Amygdala (tissue), 56 donors: ENCODE measurements around the gene COL18A1.

Source experiments
- DNase-seq, 56 donors: peaks; one replicate each; lab custom pipeline; 2025; lab: John Stamatoyannopoulos, UW

COL18A1 gene

DNA sequence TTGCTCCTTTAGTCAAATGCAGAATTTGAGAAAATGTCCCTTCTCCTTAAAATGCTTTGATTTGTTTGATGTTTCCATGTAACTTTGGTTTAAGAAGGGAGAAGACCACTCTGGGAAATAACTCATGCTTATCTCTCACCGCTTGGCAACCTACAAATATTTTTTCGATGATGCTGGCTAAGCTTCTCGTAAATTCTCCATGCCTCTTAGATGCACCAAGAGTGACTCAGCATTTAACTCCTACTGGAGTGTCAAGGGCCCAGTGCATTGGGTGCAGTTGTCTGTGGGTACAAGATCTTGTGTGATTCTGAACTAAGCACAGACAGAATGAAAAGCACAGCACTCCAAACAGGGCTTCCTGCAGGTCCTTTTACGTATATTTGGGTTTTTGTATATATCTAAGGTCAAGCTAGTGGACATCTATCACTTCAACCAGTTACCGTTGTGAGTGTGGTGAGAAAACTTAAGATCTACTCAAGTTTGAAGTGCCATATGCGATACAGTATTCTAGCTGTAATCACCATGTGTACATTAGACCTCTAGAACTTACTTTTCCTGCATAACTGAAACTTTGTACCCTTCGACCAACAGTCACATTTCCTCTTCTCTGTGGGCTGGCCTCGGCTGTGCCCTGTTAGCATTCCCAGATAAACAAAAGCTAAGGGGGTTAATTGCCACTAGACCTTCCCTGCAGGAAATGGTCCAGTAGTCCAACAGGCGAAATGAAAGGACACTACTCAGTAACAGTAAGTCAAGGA, 55.8 kb downstream of the COL18A1 start:
- DNase-seq = no peak

DNA sequence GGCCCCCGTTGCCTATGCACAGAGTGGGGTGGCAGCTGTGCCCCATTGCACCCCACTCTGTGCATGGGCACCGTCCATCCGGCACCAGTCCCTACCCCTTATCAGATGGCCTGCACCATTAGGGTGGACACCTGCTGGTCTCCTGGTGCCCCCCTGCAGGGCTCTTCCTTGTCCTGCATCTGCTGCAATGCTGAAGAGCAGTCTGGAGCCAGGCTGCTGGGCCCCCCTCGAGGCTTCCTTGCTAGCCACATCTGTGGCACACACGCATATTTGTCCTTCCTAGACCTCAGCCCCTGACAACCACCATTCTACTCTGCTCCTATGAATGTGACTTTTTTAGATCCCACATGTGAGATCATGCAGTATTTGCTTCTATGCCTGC, 56.4 kb downstream of the COL18A1 start:
- no peak for DNase-seq

DNA sequence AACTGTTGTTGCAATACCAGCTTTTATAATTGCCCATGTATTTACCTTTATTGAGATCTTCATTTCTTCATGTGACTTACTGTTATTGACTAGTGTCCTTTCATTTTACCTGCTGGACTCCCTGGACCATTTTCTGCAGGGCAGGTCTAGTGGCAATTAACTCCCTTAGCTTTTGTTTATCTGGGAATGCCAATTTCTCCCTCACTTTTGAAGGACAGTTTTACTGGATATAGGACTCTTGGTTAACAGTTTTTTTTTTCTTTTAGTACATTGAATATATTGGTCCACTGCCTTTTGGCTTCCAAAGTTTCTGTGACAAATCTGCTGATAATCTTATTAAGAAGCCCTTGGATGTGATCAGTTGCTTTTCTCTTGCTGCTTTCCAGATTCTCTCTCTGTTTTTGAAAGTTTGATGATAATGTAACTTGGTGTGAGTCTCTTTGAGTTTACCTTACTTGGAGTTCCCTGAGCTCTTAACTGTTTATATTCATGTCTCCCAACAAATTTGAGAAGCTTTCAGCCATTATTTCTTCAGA, 56.9 kb downstream of the COL18A1 start:
- DNase-seq = no peak

DNA sequence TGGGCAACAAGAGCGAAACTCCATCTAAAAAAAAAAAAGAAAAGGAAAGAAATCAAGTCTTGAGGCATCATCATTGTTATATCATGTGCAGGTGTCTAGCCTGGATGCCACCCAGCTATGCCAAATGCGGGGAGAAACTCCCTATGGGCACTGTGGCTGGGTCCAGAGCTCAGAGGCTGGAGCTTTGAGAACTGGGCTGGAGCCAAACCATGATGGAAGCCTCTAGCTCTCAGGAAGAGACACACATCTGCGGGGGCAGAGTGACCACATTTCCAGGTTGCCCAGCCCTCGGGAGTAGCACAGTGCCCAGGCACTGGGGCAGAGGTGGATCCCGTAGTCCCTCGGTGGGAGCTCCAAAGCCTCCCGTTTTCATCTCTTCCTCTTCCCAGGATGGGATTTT, 58.9 kb downstream of the COL18A1 start:
- DNase-seq = no peak

DNA sequence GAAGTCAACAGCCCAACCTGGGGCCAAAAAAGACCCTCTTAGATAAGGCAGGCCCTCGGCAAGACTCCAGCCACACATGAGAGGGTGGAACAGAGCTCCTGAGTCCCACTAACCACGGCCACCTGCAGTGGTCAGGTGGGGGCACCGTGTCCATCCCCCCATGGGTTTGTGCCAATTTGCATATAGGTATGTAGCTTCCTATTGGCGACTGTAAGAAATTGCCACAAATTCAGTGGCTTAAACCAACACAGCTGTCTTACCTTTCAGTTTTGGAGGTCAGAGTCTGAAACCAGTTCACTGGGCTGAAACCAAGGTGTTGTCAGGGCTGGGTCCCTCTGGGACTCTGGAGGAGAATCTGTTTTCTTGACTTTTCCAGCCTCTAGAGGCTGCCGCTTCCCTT, 59.3 kb downstream of the COL18A1 start:
- no peak for DNase-seq

DNA sequence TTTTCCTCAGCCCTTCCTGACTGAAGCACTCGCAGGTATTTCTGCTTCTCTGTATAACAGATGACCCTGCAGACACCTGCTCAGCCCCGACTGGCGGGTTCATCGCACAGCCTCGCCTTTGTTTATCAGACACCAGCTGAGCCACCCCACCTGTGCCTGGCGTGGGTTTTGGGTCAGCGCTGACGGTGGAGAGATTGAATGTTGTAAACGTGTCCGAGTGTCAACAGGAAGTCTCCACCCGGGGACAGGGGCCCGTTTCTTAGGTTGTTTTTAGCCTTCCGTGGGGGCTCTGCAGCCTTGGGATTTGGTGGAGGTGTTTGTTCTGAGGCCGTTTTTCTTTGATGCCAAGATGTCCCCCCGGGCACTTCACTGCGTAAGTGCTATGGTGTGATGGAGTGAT, 60.1 kb downstream of the COL18A1 start:
- DNase-seq = no peak

DNA sequence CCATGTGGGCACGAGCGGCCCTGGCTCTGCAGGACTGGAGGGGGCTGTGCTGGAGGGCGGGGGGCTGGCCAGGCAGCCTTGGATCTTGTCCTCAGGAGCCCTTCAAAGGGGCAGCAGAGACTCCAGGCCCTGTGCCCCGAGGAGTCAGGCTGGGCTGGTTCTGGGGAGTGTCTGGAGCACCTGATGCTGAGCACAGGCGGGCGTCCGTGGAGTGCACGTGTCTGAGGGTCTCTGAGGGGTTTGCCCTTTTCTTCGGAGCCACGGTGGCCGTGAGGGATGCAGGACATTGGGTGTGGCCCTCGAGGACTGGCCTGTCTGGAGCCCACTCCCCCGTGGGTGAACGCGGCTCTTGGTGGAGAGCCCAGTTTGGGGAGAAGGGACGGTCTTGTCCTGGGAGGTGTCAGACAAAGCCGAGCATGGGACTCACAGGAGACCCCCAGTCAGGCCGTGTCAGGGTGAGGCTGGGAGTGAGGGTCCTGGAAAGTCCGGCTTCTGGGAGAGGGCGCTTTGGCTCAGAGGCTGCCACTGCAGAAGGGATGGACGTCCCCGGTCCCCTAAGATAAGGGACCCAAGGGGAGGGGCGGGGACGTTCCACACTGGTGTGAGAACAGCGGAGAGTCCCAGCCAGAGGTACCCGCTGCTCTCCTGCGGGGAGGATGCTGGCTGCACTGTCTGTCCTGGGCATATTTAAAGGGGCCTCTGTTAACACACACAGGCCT, 60.8 kb downstream of the COL18A1 start:
- DNase-seq = no peak

DNA sequence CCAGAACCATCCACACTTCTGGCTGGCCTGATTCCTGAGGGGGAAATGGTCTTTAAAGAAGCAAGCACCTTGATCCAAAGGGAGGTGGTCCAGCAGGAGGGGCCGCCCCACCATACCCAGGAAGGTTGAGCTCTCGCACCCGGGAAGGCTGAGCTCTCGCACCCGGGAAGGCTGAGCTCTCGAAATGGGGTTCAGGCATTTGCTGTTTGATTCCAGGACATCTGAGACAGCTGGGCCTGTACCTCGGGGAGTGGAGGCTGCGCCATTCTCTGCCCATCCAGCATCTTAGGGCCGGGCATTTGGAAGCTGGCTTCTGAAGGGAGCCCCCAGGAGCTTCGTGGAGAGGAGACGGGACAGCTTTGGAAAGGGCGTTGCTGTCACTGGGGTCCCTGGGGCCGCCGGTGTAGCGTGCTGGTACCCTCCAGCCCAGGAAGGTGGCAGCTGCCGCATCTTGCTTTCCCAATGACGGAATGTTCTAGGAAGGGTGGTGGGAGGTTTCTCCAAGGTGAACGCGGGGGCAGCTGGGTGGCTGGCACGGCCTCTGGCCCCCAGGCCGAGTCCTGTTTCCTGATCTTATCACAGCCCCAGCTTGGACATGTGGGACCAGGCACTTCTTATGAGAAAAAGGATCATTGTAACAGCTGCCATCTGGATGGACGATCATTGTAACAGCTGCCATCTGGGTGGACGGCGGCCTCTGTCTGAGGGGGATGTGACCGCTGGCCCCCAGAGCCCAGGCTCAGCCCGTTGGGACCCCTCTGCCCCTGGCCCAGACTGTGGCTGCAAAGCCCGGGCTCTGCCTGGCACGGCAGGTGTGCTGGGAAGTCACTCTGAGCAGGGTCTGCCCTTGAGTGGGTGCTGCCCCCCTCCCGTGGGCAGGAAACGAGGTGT, 61.6 kb downstream of the COL18A1 start:
- peak in 3 of 56 donors; percentile 27 to 49 (median 36) for DNase-seq

DNA sequence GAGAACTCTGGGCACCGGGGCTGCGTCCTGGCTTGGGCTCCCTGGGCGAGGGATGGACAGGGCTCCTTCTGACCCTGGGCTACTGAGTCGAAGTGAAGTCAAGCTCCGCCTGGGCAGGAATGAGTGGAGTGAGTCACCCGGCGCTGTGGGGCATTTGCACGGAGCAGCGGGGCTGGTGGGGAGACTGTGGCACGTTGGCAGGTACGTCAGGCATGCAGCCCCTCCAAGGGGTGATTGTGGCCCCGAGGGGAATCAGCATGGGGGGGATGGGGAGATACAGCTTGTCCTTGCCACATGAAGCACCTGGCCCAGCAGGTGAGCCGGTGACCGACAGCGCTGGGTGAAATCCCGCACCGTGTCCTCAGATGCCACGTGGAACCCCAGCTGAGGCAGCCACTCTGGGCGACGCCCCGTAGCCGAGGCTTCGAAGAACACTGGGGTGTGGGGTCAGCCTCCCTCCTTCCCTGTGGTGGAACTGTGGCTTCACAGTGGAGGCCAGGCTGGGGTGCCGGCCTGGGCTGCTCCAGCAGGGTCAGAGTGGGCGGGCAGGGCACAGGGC, 62.3 kb downstream of the COL18A1 start:
- no peak for DNase-seq

DNA sequence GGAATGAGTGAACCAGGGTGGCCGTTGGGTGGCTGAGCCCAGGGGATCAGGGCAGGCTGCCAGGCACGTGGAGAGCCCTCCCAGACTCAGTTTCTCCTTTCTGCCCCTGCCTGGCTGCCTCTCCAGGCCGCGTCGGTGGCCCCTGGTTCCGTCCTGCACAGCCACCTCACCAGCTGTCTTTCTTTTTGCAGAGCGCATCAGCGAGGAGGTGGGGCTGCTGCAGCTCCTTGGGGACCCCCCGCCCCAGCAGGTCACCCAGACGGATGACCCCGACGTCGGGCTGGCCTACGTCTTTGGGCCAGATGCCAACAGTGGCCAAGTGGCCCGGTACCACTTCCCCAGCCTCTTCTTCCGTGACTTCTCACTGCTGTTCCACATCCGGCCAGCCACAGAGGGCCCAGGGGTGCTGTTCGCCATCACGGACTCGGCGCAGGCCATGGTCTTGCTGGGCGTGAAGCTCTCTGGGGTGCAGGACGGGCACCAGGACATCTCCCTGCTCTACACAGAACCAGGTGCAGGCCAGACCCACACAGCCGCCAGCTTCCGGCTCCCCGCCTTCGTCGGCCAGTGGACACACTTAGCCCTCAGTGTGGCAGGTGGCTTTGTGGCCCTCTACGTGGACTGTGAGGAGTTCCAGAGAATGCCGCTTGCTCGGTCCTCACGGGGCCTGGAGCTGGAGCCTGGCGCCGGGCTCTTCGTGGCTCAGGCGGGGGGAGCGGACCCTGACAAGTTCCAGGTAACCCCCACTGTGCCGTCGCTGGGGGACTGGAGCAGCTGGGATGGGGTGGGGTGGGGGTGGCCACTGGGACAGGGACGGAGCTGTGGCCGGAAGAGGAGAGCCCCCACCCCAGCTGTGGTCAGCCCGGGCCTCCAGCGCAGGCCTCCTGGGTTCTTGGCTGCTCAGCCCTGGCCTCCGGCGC, 63.3 kb downstream of the COL18A1 start:
- no peak for DNase-seq

DNA sequence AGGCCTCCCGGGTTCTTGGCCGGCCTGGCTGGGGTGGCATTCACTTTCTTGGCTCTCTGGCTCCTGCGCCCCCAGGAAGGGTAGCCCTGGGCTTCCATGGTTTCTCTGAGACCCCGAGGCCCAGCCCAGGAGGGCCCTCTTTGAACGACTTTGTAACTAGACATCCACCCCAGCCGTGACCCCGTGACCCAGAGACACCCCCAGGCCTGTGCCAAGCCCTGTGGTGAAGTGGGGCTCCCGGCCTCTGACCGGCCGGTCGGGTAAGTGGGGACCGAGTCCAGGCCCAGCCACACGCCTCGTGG, 64.0 kb downstream of the COL18A1 start:
- DNase-seq = no peak

DNA sequence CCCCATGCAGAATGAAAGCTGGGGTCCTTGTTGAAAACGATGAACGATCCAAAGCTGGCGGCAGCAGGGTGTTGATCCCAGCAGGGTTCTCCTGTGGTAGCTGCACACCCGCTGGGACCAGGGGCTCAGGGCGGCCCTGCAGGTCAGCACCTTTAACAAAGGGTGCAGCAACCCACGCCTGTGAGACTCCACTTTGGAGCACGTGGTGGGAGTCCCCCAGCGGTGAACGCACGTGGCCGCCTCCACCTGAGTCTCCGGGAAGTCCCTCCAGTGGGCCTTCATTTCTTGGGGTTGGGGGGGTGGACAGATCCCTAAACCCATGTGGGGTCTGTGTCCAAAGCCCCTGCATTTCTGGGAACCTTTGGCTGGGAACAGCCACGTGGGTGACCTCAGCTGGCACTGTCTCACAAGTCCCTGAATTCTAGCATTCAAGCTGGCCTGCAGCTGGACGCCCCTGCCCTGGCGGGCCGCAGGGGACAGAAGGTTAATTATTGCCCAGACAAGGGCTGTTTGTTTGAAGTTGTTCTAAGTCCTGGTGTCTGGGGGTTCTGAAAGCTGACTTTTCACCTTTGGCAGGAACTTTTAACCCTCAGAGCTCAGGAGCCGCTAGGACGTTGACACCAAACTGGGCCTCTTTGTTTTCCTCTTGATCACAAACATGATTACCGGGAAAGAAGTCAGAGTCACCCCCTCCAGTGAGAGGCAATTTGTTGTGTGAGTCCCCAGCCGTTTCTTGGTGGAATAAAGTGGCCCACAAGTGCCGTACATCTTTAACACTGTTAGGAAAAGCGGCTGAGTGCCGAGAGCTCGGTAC, 64.5 kb downstream of the COL18A1 start:
- peak in 35 of 56 donors; percentile 5 to 85 (median 44) for DNase-seq

DNA sequence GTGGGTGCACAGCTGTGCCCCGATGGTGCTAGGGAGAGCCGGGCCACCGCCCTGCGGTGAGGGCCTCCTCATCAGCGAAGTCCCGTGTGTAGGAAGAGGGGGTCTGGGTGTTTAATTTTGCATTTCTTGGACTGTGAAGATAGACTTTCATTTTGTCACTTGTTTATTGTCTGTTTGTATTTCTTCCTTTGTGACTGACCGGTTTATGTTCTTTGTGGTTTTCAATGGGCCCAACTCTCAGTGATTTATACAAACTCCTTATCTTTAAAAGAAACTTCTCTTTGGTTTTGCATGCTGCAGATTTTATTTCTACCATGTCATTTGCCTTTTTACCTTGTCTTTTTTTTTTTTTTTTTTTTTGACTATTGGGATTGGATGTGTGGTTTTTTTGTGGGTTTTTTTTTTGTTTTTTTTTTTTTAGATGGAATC, 65.1 kb downstream of the COL18A1 start:
- no peak for DNase-seq

DNA sequence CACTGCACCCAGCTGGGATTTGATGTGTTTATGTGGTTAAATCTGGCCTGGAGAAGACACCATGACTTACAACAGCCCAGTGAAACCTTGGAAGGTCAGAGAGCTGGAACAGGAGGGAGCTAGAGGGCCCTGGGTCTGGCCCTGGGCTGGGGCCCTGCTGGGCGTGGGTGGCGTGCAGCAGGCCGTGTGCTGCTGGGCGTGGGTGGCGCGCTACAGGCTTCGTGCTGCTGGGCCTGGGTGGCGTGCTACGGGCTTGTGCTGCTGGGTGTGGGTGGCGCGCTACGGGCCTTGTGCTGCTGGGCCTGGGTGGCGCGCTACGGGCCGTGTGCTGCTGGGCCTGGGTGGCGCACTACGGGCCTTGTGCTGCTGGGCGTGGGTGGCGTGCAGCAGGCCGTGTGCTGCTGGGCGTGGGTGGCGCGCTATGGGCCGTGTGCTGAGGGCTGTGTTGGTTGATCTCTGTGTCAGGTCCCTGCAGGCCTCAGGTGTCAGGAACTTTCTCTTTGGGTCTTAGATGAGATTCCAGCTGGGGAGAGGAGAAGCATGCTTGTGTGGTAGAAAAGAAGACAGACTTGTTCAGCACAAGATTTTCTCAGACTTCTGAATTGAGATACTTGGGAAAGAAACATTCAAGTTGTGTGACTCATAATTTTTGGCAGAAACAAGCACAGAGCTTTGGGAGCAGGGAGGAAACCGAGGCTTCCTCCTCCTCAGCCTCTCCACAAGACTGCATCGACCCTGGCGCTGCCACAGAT, 66.0 kb downstream of the COL18A1 start:
- DNase-seq = peak in 1 of 56 donors; percentile 21

DNA sequence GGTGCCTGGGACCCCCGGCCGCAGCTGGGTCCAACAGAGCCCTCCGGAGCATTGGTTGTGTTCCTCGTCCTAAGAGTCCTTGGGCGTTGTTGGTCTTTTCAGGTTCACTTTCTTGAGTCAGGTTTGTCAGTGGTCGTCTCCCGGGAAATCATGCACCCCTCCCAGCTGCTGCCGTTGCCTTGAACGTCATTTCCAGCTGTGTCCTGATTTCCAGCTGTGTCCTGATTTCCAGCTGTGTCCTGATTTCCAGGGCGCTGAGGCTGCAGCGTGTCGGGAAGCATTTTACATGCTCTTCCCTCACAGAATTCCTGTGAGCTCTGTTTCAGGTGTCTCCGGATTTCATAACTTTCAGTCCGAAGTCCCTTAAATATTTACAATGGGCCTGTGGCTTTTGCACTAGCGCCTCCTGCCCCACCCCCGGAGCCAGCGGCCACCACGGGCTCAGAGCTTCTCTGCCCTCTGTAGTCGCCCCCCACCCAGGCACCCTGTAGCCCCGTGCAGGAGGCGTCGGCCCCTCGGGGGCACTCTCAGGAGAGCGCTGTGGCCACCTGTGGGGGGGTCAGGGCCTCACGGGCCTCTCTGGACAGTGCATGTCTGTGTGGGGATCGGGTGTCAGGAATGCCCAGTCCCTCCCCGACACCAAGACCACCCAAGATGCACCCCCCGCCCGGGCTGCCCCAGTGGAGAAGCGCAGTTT, 66.7 kb downstream of the COL18A1 start:
- no peak for DNase-seq

DNA sequence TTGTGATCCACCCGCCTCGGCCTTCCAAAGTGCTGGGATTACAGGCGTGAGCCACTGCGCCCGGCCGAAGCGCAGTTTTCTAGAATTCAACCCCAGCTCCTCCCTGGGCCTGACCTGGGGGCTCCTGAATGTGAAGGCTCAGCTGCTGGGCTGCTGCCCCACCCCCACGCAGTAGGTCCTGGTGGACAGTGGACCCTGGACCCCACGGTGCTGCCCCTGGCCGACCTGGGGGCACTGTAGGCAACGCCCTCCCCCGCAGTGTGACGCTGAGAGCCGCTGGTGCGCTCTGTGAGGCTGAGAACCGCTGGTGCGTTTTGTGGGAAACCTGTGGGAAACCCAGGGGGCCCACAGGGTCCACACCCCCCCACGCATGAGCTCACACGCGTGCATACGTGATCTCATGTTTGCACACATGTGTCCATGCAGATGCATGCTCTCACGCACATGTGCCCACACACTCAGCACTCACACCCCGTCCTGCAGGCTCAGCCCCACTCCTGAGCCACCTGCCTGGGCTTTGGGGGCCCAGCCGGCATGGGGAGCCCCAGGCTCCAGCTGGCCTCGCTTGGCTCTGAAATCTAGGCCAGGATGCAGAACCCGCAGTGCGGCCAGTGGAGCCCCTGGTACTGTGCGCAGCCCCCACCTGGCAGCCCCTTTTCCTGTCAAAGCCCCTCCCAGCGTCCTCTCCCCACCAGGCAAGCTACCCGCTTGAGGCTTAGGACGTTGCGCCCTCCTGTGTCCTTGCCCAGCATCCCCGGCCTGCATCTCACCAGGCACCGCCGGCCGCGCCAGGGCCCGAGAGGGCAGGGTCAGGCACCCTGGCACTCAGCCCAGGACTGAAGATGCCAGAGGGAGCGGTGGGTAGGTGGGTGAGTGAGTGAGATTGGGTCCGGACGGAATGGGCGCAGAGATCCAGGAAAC, 67.7 kb downstream of the COL18A1 start:
- DNase-seq = peak in 8 of 56 donors; percentile 7 to 46 (median 36)
